Measurements from ENCODE around the gene MED6. TPM values are rescaled to one million over a fixed set of nuclear protein-coding genes. Genes with fewer than 3 reads are reported as not detected.

The MED6 gene
- 53.5 and 55.3 TPM in 2 replicates for total RNA-seq (2021)
- long read RNA-seq, transcript MED6-201 (8 exons, 1,995 nt) = major isoform, 82 of 99 reads
- long read RNA-seq, partial matches to known transcripts = 0 of 99 reads
- long read RNA-seq, other reads (novel, unspliced or antisense) = 11 of 99 reads

DNA sequence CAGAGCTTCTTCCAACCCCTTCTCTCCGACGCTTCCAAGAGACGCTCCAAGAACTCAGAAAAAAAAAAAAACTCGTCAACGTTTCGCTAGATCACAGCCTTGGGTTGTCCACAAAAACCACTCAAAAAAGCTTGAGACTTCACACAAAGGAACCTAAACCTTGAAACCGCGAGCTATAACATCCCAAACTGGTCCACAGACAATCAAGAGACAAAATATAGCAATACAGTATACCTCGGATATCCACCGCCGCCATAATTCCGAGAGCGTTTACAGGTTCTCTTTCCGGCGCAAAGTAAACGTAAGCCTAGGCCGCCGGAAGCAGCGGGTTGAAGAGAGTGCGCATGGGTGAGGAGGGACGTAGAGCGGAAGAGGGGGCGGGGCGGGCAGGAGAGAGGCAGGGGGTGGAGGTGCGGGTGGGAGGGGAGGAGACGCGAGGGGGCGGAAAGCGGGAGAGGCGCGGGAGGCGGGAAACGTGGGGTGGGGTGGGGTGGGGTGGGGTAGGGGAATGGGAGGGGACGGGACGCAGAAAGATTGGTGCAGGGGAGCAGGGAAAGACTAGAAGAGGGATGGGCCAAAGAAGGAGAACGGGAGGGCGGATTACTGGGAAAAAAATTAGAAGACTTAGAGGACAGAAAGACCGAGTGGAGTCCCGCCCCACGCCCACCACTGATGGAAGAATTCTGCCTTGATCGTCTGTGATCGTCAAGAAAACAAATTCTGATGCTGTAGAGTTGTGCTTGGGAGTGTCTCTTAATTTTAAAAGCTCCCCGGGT is at the start of gene MED6:
MED6 (minus strand) TSS at position 274 of the 776 bp plus-strand sequence; CDS start at position 256, 18 bp downstream.
- H3K79me1 ChIP-seq (ENCODE audit: insufficient read depth, low read depth, low read length, poor library complexity, severe bottlenecking) = peaks cover 13% of the 10 kb centered on the region
- H3K9me3 Mint-ChIP-seq = no peaks in the 10 kb centered on the region
- no peak within 1 kb of the TSS for H3T11ph ChIP-seq (ENCODE audit: low read length)
- H3K4me2 ChIP-seq (ENCODE audit: insufficient read depth, insufficient read length, low read length) = peak within 1 kb of the TSS; percentile 99
- peak within 1 kb of the TSS; percentile 88 for H3K9ac ChIP-seq (ENCODE audit: extremely low read depth, insufficient read length, low read length)
- TF ChIP-seq, protein P1, sequence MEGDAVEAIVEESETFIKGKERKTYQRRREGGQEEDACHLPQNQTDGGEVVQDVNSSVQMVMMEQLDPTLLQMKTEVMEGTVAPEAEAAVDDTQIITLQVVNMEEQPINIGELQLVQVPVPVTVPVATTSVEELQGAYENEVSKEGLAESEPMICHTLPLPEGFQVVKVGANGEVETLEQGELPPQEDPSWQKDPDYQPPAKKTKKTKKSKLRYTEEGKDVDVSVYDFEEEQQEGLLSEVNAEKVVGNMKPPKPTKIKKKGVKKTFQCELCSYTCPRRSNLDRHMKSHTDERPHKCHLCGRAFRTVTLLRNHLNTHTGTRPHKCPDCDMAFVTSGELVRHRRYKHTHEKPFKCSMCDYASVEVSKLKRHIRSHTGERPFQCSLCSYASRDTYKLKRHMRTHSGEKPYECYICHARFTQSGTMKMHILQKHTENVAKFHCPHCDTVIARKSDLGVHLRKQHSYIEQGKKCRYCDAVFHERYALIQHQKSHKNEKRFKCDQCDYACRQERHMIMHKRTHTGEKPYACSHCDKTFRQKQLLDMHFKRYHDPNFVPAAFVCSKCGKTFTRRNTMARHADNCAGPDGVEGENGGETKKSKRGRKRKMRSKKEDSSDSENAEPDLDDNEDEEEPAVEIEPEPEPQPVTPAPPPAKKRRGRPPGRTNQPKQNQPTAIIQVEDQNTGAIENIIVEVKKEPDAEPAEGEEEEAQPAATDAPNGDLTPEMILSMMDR (conservative IDR thresholded peaks at IDR 0.05) = no peak
- peak; percentile 95 for DNase-seq
- H3K36me3 Mint-ChIP-seq (ENCODE audit: insufficient read depth in 1 of 3, low read depth in 3 of 3) = peaks cover 1 to 14% (median 8%) of the 10 kb centered on the region in 3 experiments; a peak in 5 of 7 replicates
- H3K14ac ChIP-seq (ENCODE audit: insufficient read depth, low read length) = peak within 1 kb of the TSS; percentile 42; the same call in 1 of the 2 replicates
- H3K27ac ChIP-seq (ENCODE audit: insufficient read length, low read depth, low read length) = no peak within 1 kb of the TSS
- H3K27me3 ChIP-seq (ENCODE audit: insufficient read depth, low read length) = no peaks in the 10 kb centered on the region; the same call in 1 of the 2 replicates
- no peaks in the 10 kb centered on the region for H4K20me1 ChIP-seq (ENCODE audit: control insufficient read depth, insufficient read depth, insufficient read length)
- H3K18ac ChIP-seq (ENCODE audit: insufficient read length, low read depth, low read length) = peak within 1 kb of the TSS; percentile 75
- H3K23ac ChIP-seq (ENCODE audit: insufficient read length, low read depth, low read length) = no peak within 1 kb of the TSS
- H2AFZ ChIP-seq (ENCODE audit: low read length) = peak within 1 kb of the TSS; percentile 100
- no peaks in the 10 kb centered on the region; the same call in 1 of the 2 replicates for H3K4me1 ChIP-seq (ENCODE audit: insufficient read depth, low read length)
- H4K8ac ChIP-seq (replicated peaks; ENCODE audit: insufficient read length, low read depth, low read length) = peak within 1 kb of the TSS; percentile 11
- peak within 1 kb of the TSS; percentile 0 for H2BK5ac ChIP-seq (ENCODE audit: insufficient read length, low read length)
- peak within 1 kb of the TSS; percentile 18 for H4K5ac ChIP-seq (ENCODE audit: insufficient read length, low read depth, low read length)
- no CpG with 5 or more reads among the region's 43 CpGs for WGBS (ENCODE audit: extremely low coverage, insufficient read length, low lambda C conversion rate)
- H3K27me3 Mint-ChIP-seq (ENCODE audit: low read depth) = no peaks in the 10 kb centered on the region
- H3K56ac ChIP-seq (ENCODE audit: insufficient read length, low read depth, low read length) = no peak within 1 kb of the TSS
- peaks cover 22% of the 10 kb centered on the region for H3K79me2 ChIP-seq (ENCODE audit: insufficient read depth, low read length)
- no peak within 1 kb of the TSS for H4K91ac ChIP-seq (ENCODE audit: insufficient read length, low read depth, low read length)
- peak within 1 kb of the TSS; percentile 99 to 100 (median 99) for H3K27ac Mint-ChIP-seq
- no peak within 1 kb of the TSS for H2BK120ac ChIP-seq (ENCODE audit: low read depth, low read length, poor library complexity, severe bottlenecking)
- peaks cover 17 to 21% of the 10 kb centered on the region in 2 experiments for H3K4me1 Mint-ChIP-seq
- H2BK12ac ChIP-seq (ENCODE audit: insufficient read length, low read depth, low read length) = no peak within 1 kb of the TSS
- no peak within 1 kb of the TSS for H2BK20ac ChIP-seq (ENCODE audit: low read depth, low read length, poor library complexity, severe bottlenecking)
- H2BK15ac ChIP-seq (ENCODE audit: low read depth, low read length) = no peak within 1 kb of the TSS
- H3K4me3 Mint-ChIP-seq = peak within 1 kb of the TSS; percentile 99 to 100
- H3K9me3 ChIP-seq (ENCODE audit: control insufficient read depth, low read depth, low read length) = no peaks in the 10 kb centered on the region
- H2AK5ac ChIP-seq (ENCODE audit: insufficient read length, low read length) = no peak within 1 kb of the TSS
- H3K4ac ChIP-seq (ENCODE audit: low read depth, low read length) = no peak within 1 kb of the TSS
- H3K23me2 ChIP-seq (ENCODE audit: insufficient read length, low read depth, low read length, poor library complexity, severe bottlenecking) = peaks cover 8% of the 10 kb centered on the region
